Fibroblast of lung (primary cell): Measurements from ENCODE around the gene DYRK1A. TPM values are rescaled to one million over a fixed set of nuclear protein-coding genes. Genes with fewer than 3 reads are reported as not detected.

ENCODE experiments used
- DNase-seq, 2 donors: peaks; one replicate each; pipeline versions ENCODE4 v3.0.0 to v3.0.0-alpha.2; 2010; ENCODE audit warnings: low read depth in 2 of 2
- H2AFZ ChIP-seq: 2 replicates; pipeline ENCODE4 v1.5.1; 2012; ENCODE audit warnings: low read length, control low read depth, inconsistent platforms
- H3K27ac ChIP-seq: 2 replicates; pipeline ENCODE4 v1.5.1; 2011; ENCODE audit warnings: low read length, control low read depth; ENCODE audit not compliant: insufficient read depth
- H3K27me3 ChIP-seq: 2 replicates; pipeline ENCODE4 v1.5.1; 2011; ENCODE audit warnings: mild to moderate bottlenecking, low read length; ENCODE audit not compliant: control insufficient read depth, insufficient read depth
- H3K36me3 ChIP-seq: 2 replicates; pipeline ENCODE4 v1.5.1; 2011; ENCODE audit warnings: low read length; ENCODE audit not compliant: control insufficient read depth, insufficient read depth
- H3K4me1 ChIP-seq: 2 replicates; pipeline ENCODE4 v1.5.1; 2011; ENCODE audit warnings: low read length; ENCODE audit not compliant: control insufficient read depth, insufficient read depth; ENCODE audit errors: extremely low read depth
- H3K4me2 ChIP-seq: 2 replicates; pipeline ENCODE4 v1.5.1; 2011; ENCODE audit warnings: low read length, control low read depth; ENCODE audit not compliant: insufficient read depth; ENCODE audit errors: extremely low read depth
- H3K4me3 ChIP-seq, 4 experiments: fragments of 200-600 bp in 1 of 4; sonication (generic) in 1 of 4; replicated peaks in 1 of 4; 2 replicates each; pipeline ENCODE4 v1.5.1; 2011 to 2016; ENCODE audit warnings: low read length in 4 of 4, low read depth in 3 of 4, mild to moderate bottlenecking in 3 of 4, control low read depth in 2 of 4, inconsistent platforms in 1 of 4, mixed read lengths in 1 of 4; ENCODE audit not compliant: insufficient read depth in 1 of 4; ENCODE audit errors: control extremely low read depth in 1 of 4
- H3K79me2 ChIP-seq: 2 replicates; pipeline ENCODE4 v1.5.1; 2012; ENCODE audit warnings: mild to moderate bottlenecking, low read length, inconsistent platforms; ENCODE audit not compliant: control insufficient read depth, insufficient read depth
- H3K9ac ChIP-seq: 2 replicates; pipeline ENCODE4 v1.5.1; 2011; ENCODE audit warnings: mild to moderate bottlenecking, low read length, control low read depth; ENCODE audit not compliant: insufficient read depth
- H3K9me3 ChIP-seq: 2 replicates; pipeline ENCODE4 v1.5.1; 2012; ENCODE audit warnings: low read depth, low read length; ENCODE audit not compliant: control insufficient read depth, insufficient read depth
- H4K20me1 ChIP-seq: 2 replicates; pipeline ENCODE4 v1.5.1; 2011; ENCODE audit warnings: low read length; ENCODE audit not compliant: control insufficient read depth, insufficient read depth; ENCODE audit errors: extremely low read depth
- CTCF ChIP-seq, 2 donors: IDR thresholded peaks in 1 of 2; conservative IDR thresholded peaks in 1 of 2; 1 replicate in 1 of 2; 2 replicates in 1 of 2; pipeline ENCODE4 v1.5.1; 2011 to 2012; ENCODE audit warnings: low read length in 2 of 2, control low read depth in 1 of 2, inconsistent platforms in 1 of 2, low read depth in 1 of 2, mild to moderate bottlenecking in 1 of 2
- EZH2 ChIP-seq: IDR thresholded peaks from 2 replicates; pipeline ENCODE4 v1.5.1; 2012; ENCODE audit warnings: low read length, control low read depth, mild to moderate bottlenecking; ENCODE audit errors: missing control alignments
- polyA plus RNA-seq, 2 donors: library from polyadenylated mRNA; depleted of rRNA in 1 of 2; stranded (reverse) in 1 of 2; unstranded in 1 of 2; fragments of >200 nt; gene quantifications; 2 replicates each; pipeline ENCODE4 v1.2.1, GENCODE V29; 2011 to 2012; ENCODE audit warnings: missing spikeins in 1 of 2
- total RNA-seq: library from RNA; depleted of rRNA; stranded (reverse); fragments of >200 nt; gene quantifications from 2 replicates; pipeline ENCODE4 v1.2.1, GENCODE V29; 2014

Gene DYRK1A
- total and polyA plus RNA-seq, 2 donors (not counting 1 experiment from before 2014, with no cell fraction given): 45.9 to 64.1 TPM

- no peak for TF ChIP-seq EZH2
- no peak for TF ChIP-seq CTCF (conservative IDR thresholded peaks at IDR 0.05 in 1 of 2, IDR thresholded peaks at IDR 0.05 in 1 of 2; ENCODE audit: low read depth in 1 of 2, low read length in 2 of 2)
- Histone ChIP-seq H3K27me3 (no peaks in the 10 kb centered on the region), H3K4me1 (no peaks in the 10 kb centered on the region), H2AFZ (no peak overlapping the region), H3K27ac (no peak overlapping the region), H3K4me2 (no peak overlapping the region), H3K9ac (no peak overlapping the region), H3K9me3 (no peaks in the 10 kb centered on the region), H4K20me1 (no peaks in the 10 kb centered on the region), H3K36me3 (no peaks in the 10 kb centered on the region), H3K4me3 (no peak overlapping the region), H3K79me2 (no peaks in the 10 kb centered on the region)
- DNase-seq: no peak
Measured at GRCh38 chr21:37535672-37536071, 169.1 kb downstream of the DYRK1A start.

- Histone ChIP-seq H3K4me1 (no peaks in the 10 kb centered on the region), H3K9ac (no peak overlapping the region), H3K79me2 (no peaks in the 10 kb centered on the region), H2AFZ (no peak overlapping the region), H3K27ac (no peak overlapping the region), H3K4me3 (no peak overlapping the region), H3K9me3 (no peaks in the 10 kb centered on the region), H3K4me2 (no peak overlapping the region), H4K20me1 (no peaks in the 10 kb centered on the region), H3K27me3 (no peaks in the 10 kb centered on the region), H3K36me3 (no peaks in the 10 kb centered on the region)
- no peak for TF ChIP-seq CTCF (conservative IDR thresholded peaks at IDR 0.05 in 1 of 2, IDR thresholded peaks at IDR 0.05 in 1 of 2; ENCODE audit: low read depth in 1 of 2, low read length in 2 of 2)
- TF ChIP-seq EZH2: no peak
- no peak for DNase-seq
Measured at GRCh38 chr21:37536616-37537278, 170.2 kb downstream of the DYRK1A start.

GRCh38 chr21:37537391-37537996 is 170.9 kb downstream of the DYRK1A start:
- H3K9ac ChIP-seq: no peak overlapping the region
- H3K4me2 ChIP-seq: no peak overlapping the region
- no peaks in the 10 kb centered on the region for H3K9me3 ChIP-seq
- H3K4me1 ChIP-seq: no peaks in the 10 kb centered on the region
- no peak overlapping the region for H3K27ac ChIP-seq
- no peak overlapping the region for H2AFZ ChIP-seq
- no peaks in the 10 kb centered on the region for H3K79me2 ChIP-seq
- H3K27me3 ChIP-seq: no peaks in the 10 kb centered on the region
- H4K20me1 ChIP-seq: no peaks in the 10 kb centered on the region
- TF ChIP-seq CTCF (conservative IDR thresholded peaks at IDR 0.05 in 1 of 2, IDR thresholded peaks at IDR 0.05 in 1 of 2; ENCODE audit: low read depth in 1 of 2, low read length in 2 of 2): no peak
- TF ChIP-seq EZH2: no peak
- no peak for DNase-seq
- no peaks in the 10 kb centered on the region for H3K36me3 ChIP-seq
- no peak overlapping the region for H3K4me3 ChIP-seq
